COR-L47 (cell line): ENCODE results near the gene MACIR.

Experiments
- DNase-seq: peaks from one replicate; lab custom pipeline; 2025; lab: John Stamatoyannopoulos, UW

Gene MACIR

GRCh38 chr5:103291606-103292005 lies 33.0 kb downstream of the MACIR start:
- DNase-seq = no peak

- DNase-seq = no peak
Observed at GRCh38 chr5:103293099-103293498, 34.5 kb downstream of the MACIR start.

GRCh38 chr5:103293719-103294118 lies 35.2 kb downstream of the MACIR start:
- DNase-seq = no peak

- DNase-seq = no peak
Observed at GRCh38 chr5:103294906-103295305, 36.3 kb downstream of the MACIR start.

- DNase-seq = no peak
Observed at GRCh38 chr5:103295424-103295823, 36.9 kb downstream of the MACIR start.

GRCh38 chr5:103295871-103296270 lies 37.3 kb downstream of the MACIR start:
- no peak for DNase-seq

- no peak for DNase-seq
Observed at GRCh38 chr5:103298117-103298516, 39.6 kb downstream of the MACIR start.

- DNase-seq = no peak
Observed at GRCh38 chr5:103298607-103299188, 40.1 kb downstream of the MACIR start.

- DNase-seq = no peak
Observed at GRCh38 chr5:103305809-103306208, 47.2 kb downstream of the MACIR start.

GRCh38 chr5:103307470-103307869 lies 48.9 kb downstream of the MACIR start:
- no peak for DNase-seq

- no peak for DNase-seq
Observed at GRCh38 chr5:103308774-103309173, 50.2 kb downstream of the MACIR start.

GRCh38 chr5:103313056-103313455 lies 54.5 kb downstream of the MACIR start:
- DNase-seq = no peak

- no peak for DNase-seq
Observed at GRCh38 chr5:103315455-103315854, 56.9 kb downstream of the MACIR start.

- DNase-seq = no peak
Observed at GRCh38 chr5:103327451-103327850, 68.9 kb downstream of the MACIR start.

GRCh38 chr5:103327893-103328292 lies 69.3 kb downstream of the MACIR start:
- no peak for DNase-seq
